Measurements from ENCODE around the gene CCDC68.

CCDC68 gene

DNA sequence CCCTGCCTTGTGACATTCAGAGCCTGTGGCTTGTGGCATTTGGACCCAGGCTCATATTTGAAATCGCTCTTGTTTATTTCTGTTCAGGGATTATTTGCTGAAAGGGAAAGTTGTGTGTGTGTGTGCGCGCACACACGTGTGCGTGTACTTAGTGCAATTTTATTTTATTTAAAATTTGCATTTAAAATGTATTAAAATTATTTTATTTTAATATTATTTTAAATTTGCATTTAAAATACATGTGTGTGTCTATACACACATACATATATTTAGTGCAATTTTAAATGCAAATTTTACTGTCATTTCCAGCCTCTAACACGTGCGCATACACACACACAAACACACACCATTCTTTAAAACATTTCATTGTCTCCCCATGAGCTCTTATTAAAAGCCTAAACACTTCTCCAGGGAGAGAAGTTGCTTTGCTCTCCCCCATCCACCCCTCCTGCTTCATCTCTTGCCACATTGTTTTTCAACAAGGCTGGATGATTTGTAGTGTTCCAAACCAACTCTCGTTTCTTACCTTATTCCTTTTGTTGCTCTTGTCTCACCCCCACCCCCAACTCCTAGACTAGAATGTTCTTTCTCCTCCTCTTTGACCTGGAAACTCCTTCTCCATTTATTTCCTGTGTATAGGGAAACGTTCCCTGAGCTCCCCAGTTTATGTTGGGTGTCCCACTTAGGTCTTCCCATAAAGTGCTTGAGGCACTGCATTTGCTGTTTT lies 3.8 kb upstream of the CCDC68 start:
- no peak for TF ChIP-seq CTCF (conservative IDR thresholded peaks at IDR 0.05; ENCODE audit: control insufficient read depth, insufficient read depth, low read depth, low read length)
- no peak for DNase-seq (ENCODE audit: low read depth)
- no peak overlapping the region for H3K4me3 ChIP-seq (ENCODE audit: control insufficient read depth, low read depth, low read length)

- no peak for DNase-seq (ENCODE audit: low read depth)
- TF ChIP-seq CTCF (conservative IDR thresholded peaks at IDR 0.05; ENCODE audit: control insufficient read depth, insufficient read depth, low read depth, low read length) = no peak
- no peak overlapping the region for H3K4me3 ChIP-seq (ENCODE audit: control insufficient read depth, low read depth, low read length)
These were observed 2.6 kb upstream of the CCDC68 start for GRCh38 chr18:54961868-54962267.

GRCh38 chr18:54961016-54961423 lies 1.8 kb upstream of the CCDC68 start:
- no peak overlapping the region for H3K4me3 ChIP-seq (ENCODE audit: control insufficient read depth, low read depth, low read length)
- no peak for TF ChIP-seq CTCF (conservative IDR thresholded peaks at IDR 0.05; ENCODE audit: control insufficient read depth, insufficient read depth, low read depth, low read length)
- DNase-seq (ENCODE audit: low read depth) = no peak

- no peak overlapping the region for H3K4me3 ChIP-seq (ENCODE audit: control insufficient read depth, low read depth, low read length)
- TF ChIP-seq CTCF (conservative IDR thresholded peaks at IDR 0.05; ENCODE audit: control insufficient read depth, insufficient read depth, low read depth, low read length) = no peak
- DNase-seq (ENCODE audit: low read depth) = no peak
These were observed 936 bp upstream of the CCDC68 start for GRCh38 chr18:54960197-54960596.

GRCh38 chr18:54957996-54958395 lies 1.3 kb downstream of the CCDC68 start:
- TF ChIP-seq CTCF (conservative IDR thresholded peaks at IDR 0.05; ENCODE audit: control insufficient read depth, insufficient read depth, low read depth, low read length) = no peak
- DNase-seq (ENCODE audit: low read depth) = peak; percentile 42
- no peak overlapping the region for H3K4me3 ChIP-seq (ENCODE audit: control insufficient read depth, low read depth, low read length)

DNA sequence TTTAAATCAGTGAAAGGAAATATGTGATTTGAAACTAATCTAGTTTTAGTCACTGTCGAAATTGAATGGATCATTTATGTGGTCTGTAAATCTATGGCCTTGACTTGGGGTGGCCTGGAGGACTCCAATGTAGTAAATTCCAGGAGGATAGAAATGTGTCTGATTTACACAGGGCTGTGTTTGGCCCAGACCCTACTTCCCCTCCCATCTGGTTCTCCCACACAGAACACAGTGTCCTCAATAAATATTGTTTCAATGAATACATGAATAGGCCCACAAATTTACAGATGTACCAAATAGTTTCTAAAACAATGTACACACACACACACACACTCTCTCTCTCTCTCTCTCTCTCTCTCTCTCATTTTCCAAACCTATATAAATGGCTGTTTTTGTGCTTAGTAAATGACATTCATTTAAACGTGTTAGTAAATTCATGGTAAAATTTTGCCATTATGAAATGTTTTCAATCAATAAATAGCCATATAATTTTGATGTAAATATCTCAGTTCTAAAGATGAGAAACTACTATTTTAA lies 1.9 kb downstream of the CCDC68 start:
- no peak for TF ChIP-seq CTCF (conservative IDR thresholded peaks at IDR 0.05; ENCODE audit: control insufficient read depth, insufficient read depth, low read depth, low read length)
- DNase-seq (ENCODE audit: low read depth) = peak; percentile 16
- H3K4me3 ChIP-seq (ENCODE audit: control insufficient read depth, low read depth, low read length) = no peak overlapping the region
